Measurements from ENCODE around the gene KCNIP2.

Gene KCNIP2

DNA sequence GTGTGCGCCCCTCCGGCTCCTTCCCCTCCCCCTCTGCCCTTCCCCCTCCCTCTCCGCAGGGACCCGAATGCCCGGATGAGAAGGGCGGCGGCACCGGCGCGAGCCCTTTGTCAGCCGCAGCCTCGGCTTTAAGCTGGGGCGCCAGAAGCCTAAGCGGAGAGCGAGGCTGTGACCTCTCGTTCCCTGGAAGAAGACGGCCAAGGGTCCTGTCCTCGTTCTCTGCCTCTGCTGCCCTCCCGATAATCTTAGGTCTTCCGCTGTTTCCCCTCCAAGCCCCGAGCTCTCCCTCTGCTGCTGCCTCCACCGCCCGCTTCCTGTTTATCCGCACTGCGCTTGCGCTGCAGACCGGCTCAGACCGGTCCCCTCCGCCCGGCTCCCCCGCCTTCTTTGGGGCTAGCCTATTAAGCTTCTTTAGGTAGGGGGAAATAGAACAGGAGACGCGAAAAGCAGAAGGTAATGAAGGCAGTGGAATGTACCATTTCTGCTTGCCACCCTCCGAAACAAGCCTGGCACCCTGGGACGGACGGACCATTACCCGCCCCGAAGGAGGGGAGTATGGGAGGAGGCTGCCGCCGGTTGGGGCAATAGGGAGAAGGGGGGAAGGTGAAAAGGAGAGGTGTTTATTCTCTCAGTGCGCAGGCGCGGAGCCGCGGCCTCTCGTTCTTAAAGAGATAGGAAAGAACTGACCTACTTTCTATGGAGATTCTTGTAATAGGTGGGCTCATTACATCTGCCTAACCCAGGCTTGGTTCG lies 25.3 kb downstream of the KCNIP2 start, which contains the start of gene OGA:
Gene OGA, minus strand, starts transcription at position 326 of the 753 bp plus-strand sequence. CDS start 422 bp downstream, outside the sequence.
- peak within 1 kb of the TSS; percentile 77 for H3K4me3 ChIP-seq (replicated peaks; ENCODE audit: low read depth, low read length)
- peak; percentile 100 for DNase-seq (ENCODE audit: low read depth)
- TF ChIP-seq, protein P1, sequence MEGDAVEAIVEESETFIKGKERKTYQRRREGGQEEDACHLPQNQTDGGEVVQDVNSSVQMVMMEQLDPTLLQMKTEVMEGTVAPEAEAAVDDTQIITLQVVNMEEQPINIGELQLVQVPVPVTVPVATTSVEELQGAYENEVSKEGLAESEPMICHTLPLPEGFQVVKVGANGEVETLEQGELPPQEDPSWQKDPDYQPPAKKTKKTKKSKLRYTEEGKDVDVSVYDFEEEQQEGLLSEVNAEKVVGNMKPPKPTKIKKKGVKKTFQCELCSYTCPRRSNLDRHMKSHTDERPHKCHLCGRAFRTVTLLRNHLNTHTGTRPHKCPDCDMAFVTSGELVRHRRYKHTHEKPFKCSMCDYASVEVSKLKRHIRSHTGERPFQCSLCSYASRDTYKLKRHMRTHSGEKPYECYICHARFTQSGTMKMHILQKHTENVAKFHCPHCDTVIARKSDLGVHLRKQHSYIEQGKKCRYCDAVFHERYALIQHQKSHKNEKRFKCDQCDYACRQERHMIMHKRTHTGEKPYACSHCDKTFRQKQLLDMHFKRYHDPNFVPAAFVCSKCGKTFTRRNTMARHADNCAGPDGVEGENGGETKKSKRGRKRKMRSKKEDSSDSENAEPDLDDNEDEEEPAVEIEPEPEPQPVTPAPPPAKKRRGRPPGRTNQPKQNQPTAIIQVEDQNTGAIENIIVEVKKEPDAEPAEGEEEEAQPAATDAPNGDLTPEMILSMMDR (IDR thresholded peaks at IDR 0.05; ENCODE audit: low read length, missing control alignments): no peak

DNA sequence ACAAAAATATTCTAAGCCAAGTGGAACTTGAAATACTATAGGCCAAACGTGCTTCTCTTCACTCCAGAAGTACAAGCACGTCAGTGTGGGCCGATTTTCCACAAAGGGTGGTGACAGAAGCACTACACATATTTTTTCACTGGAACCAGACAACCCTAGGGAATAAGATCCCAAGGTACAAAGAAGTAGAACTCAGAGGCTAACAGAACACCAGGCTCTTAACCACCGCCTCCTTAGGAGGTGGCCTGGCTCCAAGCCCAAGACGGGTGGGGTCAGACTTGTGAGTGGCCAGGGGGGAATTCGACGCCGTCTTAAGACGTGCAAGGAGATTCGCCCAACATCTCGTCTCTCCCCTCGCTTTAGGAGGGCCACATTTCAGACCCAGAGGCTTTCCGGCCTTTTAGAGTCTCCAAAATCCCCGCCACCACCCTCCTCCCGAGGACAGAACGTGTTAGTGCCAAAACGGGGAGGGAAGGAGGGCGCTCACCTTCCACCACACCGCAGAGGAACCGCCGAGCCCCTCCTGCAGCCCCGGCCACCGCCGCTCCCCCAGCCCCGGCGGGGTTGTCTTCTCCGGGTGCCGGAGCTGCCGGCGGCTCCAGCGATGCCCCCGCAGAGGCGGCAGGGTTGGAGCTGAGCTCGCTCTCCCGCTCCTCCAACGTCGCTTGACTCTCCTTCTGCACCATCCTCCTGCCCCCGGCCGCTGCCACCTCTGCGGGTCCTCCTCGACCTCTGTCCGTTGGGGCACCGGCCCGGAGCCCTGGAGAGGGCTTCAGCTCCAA lies 26.1 kb downstream of the KCNIP2 start:
- peak; percentile 97 for DNase-seq (ENCODE audit: low read depth)
- TF ChIP-seq, protein P1 (IDR thresholded peaks at IDR 0.05; ENCODE audit: low read length, missing control alignments): no peak
- peak overlapping the region; percentile 77 for H3K4me3 ChIP-seq (replicated peaks; ENCODE audit: low read depth, low read length)

DNA sequence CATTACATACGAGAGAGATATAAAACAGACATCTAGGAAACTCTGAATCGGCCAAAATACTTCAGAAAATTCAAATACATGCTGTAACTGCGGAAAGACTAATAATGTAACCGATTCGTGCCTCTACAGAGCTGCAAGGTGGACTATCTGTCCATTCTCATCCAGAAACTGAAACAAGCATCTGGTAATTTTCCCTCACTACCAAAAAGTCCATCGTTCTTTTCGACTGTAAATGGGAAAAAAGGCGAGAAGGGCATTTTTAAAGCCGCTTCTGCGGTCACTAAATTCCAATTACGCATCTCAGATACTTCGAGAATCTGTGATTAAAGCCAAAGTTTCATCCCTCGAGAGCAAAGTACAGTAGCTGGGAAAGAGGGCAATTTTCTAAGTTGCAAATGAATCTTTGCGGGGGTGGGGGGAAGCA lies 26.7 kb downstream of the KCNIP2 start:
- peak overlapping the region; percentile 77 for H3K4me3 ChIP-seq (replicated peaks; ENCODE audit: low read depth, low read length)
- no peak for DNase-seq (ENCODE audit: low read depth)
- TF ChIP-seq, protein P1 (IDR thresholded peaks at IDR 0.05; ENCODE audit: low read length, missing control alignments): no peak

DNA sequence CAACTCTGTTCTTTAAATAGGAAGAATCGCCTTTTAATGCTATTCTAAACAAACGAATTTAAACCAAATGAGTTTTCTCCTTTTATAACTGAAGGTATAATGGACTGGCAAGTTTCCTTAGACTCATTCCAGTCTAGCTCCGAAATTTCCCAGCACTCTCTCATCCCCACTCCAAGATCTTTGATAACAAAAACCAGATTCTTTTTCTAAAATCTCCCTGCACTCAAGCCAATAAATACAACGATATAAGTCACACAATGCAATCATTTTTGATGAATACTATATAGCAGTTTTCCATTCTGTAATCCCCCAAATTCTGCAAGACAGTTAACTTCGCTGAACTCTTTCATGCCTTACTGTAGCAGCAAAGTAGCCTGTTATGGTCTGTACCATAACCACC lies 27.2 kb downstream of the KCNIP2 start:
- TF ChIP-seq, protein P1 (IDR thresholded peaks at IDR 0.05; ENCODE audit: low read length, missing control alignments): no peak
- DNase-seq (ENCODE audit: low read depth): no peak

DNA sequence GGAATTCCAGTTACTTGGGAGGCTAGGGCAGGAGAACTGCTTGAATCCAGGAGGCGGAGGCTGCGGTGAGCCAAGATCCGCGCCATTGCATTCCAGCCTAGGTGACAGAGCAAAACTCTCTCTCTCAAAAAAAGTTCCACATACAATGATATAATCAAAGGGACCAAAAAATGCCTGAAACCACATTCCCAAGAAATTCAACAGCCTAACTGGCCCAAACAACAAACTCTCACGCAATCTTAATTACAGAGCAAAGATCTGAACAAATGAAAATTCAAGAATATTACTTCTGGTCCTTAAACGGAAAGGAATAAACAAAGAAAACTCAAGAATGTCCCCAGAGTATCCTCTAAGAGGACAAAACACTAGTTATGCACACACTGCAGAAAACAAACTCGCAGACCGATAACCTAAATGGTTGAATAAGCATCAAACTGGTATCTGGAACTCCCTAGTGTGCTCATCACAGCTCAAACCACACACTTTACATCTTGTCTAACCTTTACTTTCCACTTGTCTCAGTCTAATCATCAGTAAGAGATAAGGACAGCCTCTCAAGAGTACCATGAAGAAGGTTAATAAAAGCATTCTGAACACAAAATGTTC lies 29.0 kb downstream of the KCNIP2 start:
- no peak for DNase-seq (ENCODE audit: low read depth)
- TF ChIP-seq, protein P1 (IDR thresholded peaks at IDR 0.05; ENCODE audit: low read length, missing control alignments): no peak
- peak overlapping the region; percentile 77 for H3K4me3 ChIP-seq (replicated peaks; ENCODE audit: low read depth, low read length)

More for the DNA sequence above, 27.2 kb downstream of the KCNIP2 start:
- peak overlapping the region; percentile 77 for H3K4me3 ChIP-seq (replicated peaks; ENCODE audit: low read depth, low read length)

DNA sequence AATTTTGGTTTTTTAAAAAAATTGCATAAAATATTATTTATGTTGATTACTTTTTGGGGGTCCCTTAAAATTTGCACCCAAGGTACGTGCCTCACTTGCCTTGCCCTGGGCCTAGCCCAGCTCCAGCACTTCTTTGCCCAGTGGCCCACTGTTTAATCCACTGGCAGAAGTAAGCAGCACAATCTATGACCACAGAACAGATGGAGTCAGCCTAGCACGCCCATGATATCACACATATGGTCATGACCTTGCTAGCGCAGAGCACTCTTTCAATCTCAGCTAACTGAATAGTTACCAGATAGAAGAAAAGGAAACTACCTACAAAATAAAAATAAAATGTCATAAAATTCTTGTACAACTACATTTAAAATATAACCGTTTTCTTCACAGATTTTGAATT lies 31.0 kb downstream of the KCNIP2 start:
- TF ChIP-seq, protein P1 (IDR thresholded peaks at IDR 0.05; ENCODE audit: low read length, missing control alignments): no peak
- H3K4me3 ChIP-seq (replicated peaks; ENCODE audit: low read depth, low read length): no peak overlapping the region

More for the DNA sequence above, 31.0 kb downstream of the KCNIP2 start:
- DNase-seq (ENCODE audit: low read depth): no peak

Data from fibroblast of pulmonary artery (primary cell).